GM10248 (cell line): ENCODE data around the gene RAD23B.

ENCODE experiments used
- CTCF ChIA-PET: fragments of 300-600 bp; sonication (Branson Sonifier 250); formaldehyde crosslinking; extraction: SDS; loops from one replicate; lab custom pipeline; 2021; ENCODE audit warnings: antibody characterized with exemption; lab: Yijun Ruan, JAX
- POLR2A ChIA-PET: fragments of 350-650 bp; sonication (Branson Sonifier 250); formaldehyde crosslinking; extraction: SDS; loops from one replicate; lab custom pipeline; 2020; ENCODE audit warnings: antibody characterized with exemption; lab: Yijun Ruan, JAX
- DNase-seq: peaks from one replicate; pipeline ENCODE4 v3.0.0; 2012; ENCODE audit errors: extremely low spot score
- CTCF ChIP-seq: IDR thresholded peaks from 2 replicates; pipeline ENCODE4 v1.5.1; 2012; ENCODE audit warnings: mild to moderate bottlenecking, low read depth; ENCODE audit errors: extremely low read depth, missing control alignments, control extremely low read depth

RAD23B gene

GRCh38 chr9:107348836-107349235 is 65.8 kb downstream of the RAD23B start:
- ChIA-PET POLR2A (no interaction called here), CTCF (interaction anchor here (0.9 to 7.8 kb wide), 2 partner anchors 7 to 13 kb away, joined by 3 to 65 read pairs; no protein-coding TSS in a partner anchor)
- TF ChIP-seq CTCF: no peak
- DNase-seq: no peak

- POLR2A ChIA-PET: no interaction called here
- CTCF ChIA-PET: interaction anchor here (7.8 kb wide), 1 partner anchor 9 kb away, joined by 65 read pairs; no protein-coding TSS in a partner anchor
Observed at GRCh38 chr9:107350443-107350842, 67.4 kb downstream of the RAD23B start.

GRCh38 chr9:107351382-107352045 is 68.4 kb downstream of the RAD23B start:
- ChIA-PET POLR2A (interaction anchor here (0.6 kb wide), 1 partner anchor 8 kb away, joined by 3 read pairs; no protein-coding TSS in a partner anchor), CTCF (interaction anchor here (7.8 kb wide), 1 partner anchor 10 kb away, joined by 65 read pairs; no protein-coding TSS in a partner anchor)

More at GRCh38 chr9:107350443-107350842, 67.4 kb downstream of the RAD23B start:
- no peak for TF ChIP-seq CTCF
- no peak for DNase-seq

GRCh38 chr9:107355394-107355793 is 72.3 kb downstream of the RAD23B start:
- no peak for DNase-seq
- TF ChIP-seq CTCF: no peak
- CTCF ChIA-PET: interaction anchor here (2.4 to 7.8 kb wide), 2 partner anchors 10 to 14 kb away, joined by 6 to 65 read pairs; no protein-coding TSS in a partner anchor
- POLR2A ChIA-PET: no interaction called here

More at GRCh38 chr9:107351382-107352045, 68.4 kb downstream of the RAD23B start:
- TF ChIP-seq CTCF: no peak
- no peak for DNase-seq

GRCh38 chr9:107358986-107359385 is 75.9 kb downstream of the RAD23B start:
- no peak for DNase-seq
- ChIA-PET POLR2A (no interaction called here), CTCF (interaction anchor here (0.6 to 3.9 kb wide), 5 partner anchors 12 to 556 kb away, joined by 3 to 18 read pairs (median 5); no protein-coding TSS in a partner anchor)
- no peak for TF ChIP-seq CTCF

GRCh38 chr9:107360098-107360497 is 77.0 kb downstream of the RAD23B start:
- DNase-seq: no peak
- no peak for TF ChIP-seq CTCF
- CTCF ChIA-PET: interaction anchor here (2.3 to 3.9 kb wide), 2 partner anchors 15 to 18 kb away, joined by 7 to 18 read pairs; no protein-coding TSS in a partner anchor
- POLR2A ChIA-PET: no interaction called here
